Suprapubic skin (tissue), 4 donors: ENCODE data around the gene SNRPD3.

Experiments
- EP300 ChIP-seq: sonication (generic); formaldehyde crosslinking; IDR thresholded peaks from one replicate; pipeline ENCODE4 v1.6.1; 2017; ENCODE audit warnings: antibody characterized with exemption
- POLR2A ChIP-seq, 2 donors: fragments of 450-650 bp; IDR thresholded peaks; one replicate each; pipeline ENCODE4 v1.6.1; 2017; ENCODE audit warnings: antibody characterized with exemption in 2 of 2, mild to moderate bottlenecking in 2 of 2, moderate library complexity in 2 of 2
- POLR2AphosphoS5 ChIP-seq, 3 donors: sonication (generic); formaldehyde crosslinking; IDR thresholded peaks; one replicate each; pipeline ENCODE4 v1.6.1; 2017; ENCODE audit warnings: antibody characterized with exemption in 3 of 3
- TF ChIP-seq, protein P1 (sequence below), 2 donors: fragments of 200-600 bp in 1 of 2; fragments of 450-650 bp in 1 of 2; sonication (generic) in 1 of 2; IDR thresholded peaks; one replicate each; pipeline ENCODE4 v1.5.1; 2016 to 2019; ENCODE audit warnings: antibody characterized with exemption in 2 of 2, mild to moderate bottlenecking in 1 of 2, moderate library complexity in 1 of 2

DNA sequence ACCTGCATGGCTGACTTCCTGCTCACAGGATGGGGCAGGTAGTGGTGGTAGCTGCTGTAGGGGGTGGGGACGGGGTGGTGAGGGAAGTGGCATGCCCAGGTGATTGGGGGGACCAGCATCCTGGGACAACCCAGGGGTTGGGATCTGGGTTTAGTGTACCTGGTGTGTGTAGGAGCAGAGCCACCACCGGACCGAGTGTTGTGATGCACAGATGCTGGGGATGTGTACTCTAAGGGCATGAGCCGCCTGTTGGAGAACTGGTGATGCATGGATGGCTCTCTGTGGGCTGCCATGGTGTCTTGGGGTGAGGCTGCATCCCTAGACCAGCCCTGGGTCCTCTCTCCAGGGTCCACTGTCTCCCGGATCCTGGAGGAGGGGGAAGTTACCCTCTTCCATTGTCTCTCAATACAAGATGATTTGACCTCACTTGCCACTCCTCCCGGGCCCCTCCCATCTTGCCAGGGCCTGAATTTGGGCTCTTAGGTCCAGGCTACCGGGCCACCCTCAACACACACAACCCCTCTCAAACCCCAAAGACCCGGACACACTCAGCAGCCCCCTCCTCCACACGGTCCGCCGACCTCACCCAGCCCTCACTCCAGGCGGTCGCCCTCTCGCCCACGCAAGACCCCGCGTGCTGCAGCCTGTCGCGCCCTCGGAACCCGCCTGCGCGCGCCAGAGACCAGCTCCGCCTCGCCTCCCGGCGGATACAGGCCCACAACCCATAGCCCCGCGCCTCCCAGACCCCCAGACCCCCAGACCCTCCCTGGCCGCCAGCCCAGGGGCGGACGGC lies 36.5 kb downstream of the SNRPD3 start:
- TF ChIP-seq, protein P1, sequence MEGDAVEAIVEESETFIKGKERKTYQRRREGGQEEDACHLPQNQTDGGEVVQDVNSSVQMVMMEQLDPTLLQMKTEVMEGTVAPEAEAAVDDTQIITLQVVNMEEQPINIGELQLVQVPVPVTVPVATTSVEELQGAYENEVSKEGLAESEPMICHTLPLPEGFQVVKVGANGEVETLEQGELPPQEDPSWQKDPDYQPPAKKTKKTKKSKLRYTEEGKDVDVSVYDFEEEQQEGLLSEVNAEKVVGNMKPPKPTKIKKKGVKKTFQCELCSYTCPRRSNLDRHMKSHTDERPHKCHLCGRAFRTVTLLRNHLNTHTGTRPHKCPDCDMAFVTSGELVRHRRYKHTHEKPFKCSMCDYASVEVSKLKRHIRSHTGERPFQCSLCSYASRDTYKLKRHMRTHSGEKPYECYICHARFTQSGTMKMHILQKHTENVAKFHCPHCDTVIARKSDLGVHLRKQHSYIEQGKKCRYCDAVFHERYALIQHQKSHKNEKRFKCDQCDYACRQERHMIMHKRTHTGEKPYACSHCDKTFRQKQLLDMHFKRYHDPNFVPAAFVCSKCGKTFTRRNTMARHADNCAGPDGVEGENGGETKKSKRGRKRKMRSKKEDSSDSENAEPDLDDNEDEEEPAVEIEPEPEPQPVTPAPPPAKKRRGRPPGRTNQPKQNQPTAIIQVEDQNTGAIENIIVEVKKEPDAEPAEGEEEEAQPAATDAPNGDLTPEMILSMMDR (IDR thresholded peaks at IDR 0.05): no peak
- no peak for TF ChIP-seq POLR2A (IDR thresholded peaks at IDR 0.05)
- TF ChIP-seq POLR2AphosphoS5 (IDR thresholded peaks at IDR 0.05): no peak
- TF ChIP-seq EP300: no peak
